ENCODE results near the gene DPP7. TPM values are rescaled to one million over a fixed set of nuclear protein-coding genes. Genes with fewer than 3 reads are reported as not detected.

DPP7 gene
- 10 to 100 TPM in 3 of 4 donors, 1 to 10 TPM in 1; 9.7 to 41.8 (median 18.2) TPM for polyA plus RNA-seq (ENCODE audit: insufficient read length in 4 of 4)

GRCh38 chr9:137114613-137115393 is at the start of gene DPP7:
Gene DPP7 (minus strand): TSS chr9:137114733. CDS start chr9:137114713, 20 bp downstream.
- no peak for DNase-seq (ENCODE audit: low read depth in 4 of 4, low spot score in 3 of 4)

GRCh38 chr9:137163805-137164204 is 49.3 kb upstream of the DPP7 start:
- no peak for DNase-seq (ENCODE audit: low read depth in 4 of 4, low spot score in 3 of 4)

GRCh38 chr9:137163365-137163715 is 48.8 kb upstream of the DPP7 start:
- no peak for DNase-seq (ENCODE audit: low read depth in 4 of 4, low spot score in 3 of 4)

GRCh38 chr9:137162505-137163364 is 48.2 kb upstream of the DPP7 start:
- DNase-seq (ENCODE audit: low read depth in 4 of 4, low spot score in 3 of 4), result no peak

- DNase-seq (ENCODE audit: low read depth in 4 of 4, low spot score in 3 of 4), result no peak
Observed at GRCh38 chr9:137161558-137162486, 47.3 kb upstream of the DPP7 start.

- DNase-seq (ENCODE audit: low read depth in 4 of 4, low spot score in 3 of 4), result no peak
Observed at GRCh38 chr9:137160716-137161557, 46.4 kb upstream of the DPP7 start.

- DNase-seq (ENCODE audit: low read depth in 4 of 4, low spot score in 3 of 4), result no peak
Observed at GRCh38 chr9:137160054-137160425, 45.5 kb upstream of the DPP7 start.

- DNase-seq (ENCODE audit: low read depth in 4 of 4, low spot score in 3 of 4), result no peak
Observed at GRCh38 chr9:137159105-137160053, 44.8 kb upstream of the DPP7 start.

- no peak for DNase-seq (ENCODE audit: low read depth in 4 of 4, low spot score in 3 of 4)
Observed at GRCh38 chr9:137158625-137159024, 44.1 kb upstream of the DPP7 start.

GRCh38 chr9:137157618-137158415 is 43.3 kb upstream of the DPP7 start:
- no peak for DNase-seq (ENCODE audit: low read depth in 4 of 4, low spot score in 3 of 4)

GRCh38 chr9:137156567-137157375 is 42.2 kb upstream of the DPP7 start:
- DNase-seq (ENCODE audit: low read depth in 4 of 4, low spot score in 3 of 4), result no peak

GRCh38 chr9:137152844-137153405 is 38.4 kb upstream of the DPP7 start:
- DNase-seq (ENCODE audit: low read depth in 4 of 4, low spot score in 3 of 4), result no peak

- no peak for DNase-seq (ENCODE audit: low read depth in 4 of 4, low spot score in 3 of 4)
Observed at GRCh38 chr9:137150617-137151457, 36.3 kb upstream of the DPP7 start.

GRCh38 chr9:137149942-137150616 is 35.5 kb upstream of the DPP7 start:
- DNase-seq (ENCODE audit: low read depth in 4 of 4, low spot score in 3 of 4), result no peak

GRCh38 chr9:137149363-137149762 is 34.8 kb upstream of the DPP7 start:
- DNase-seq (ENCODE audit: low read depth in 4 of 4, low spot score in 3 of 4), result no peak
